T-cell (primary cell): ENCODE data around the gene TRMT44. TPM values are rescaled to one million over a fixed set of nuclear protein-coding genes. Genes with fewer than 3 reads are reported as not detected.
"Not testable (repeated sequence)": the region's sequence is repeated elsewhere in the genome, so short reads cannot be mapped to it uniquely, and the experiment has no call there.

Source experiments
- ATAC-seq, 4 experiments: fragments of 200-7000 bp in 3 of 4; fragments of 150-1000 bp in 1 of 4; cut with Tn5 transposase; replicated peaks in 1 of 4; 1 replicate in 3 of 4; 2 replicates in 1 of 4; pipeline ENCODE4 v1.10.0; 2021; ENCODE audit warnings: moderate library complexity in 3 of 4, mild to moderate bottlenecking in 2 of 4, moderate number of reproducible peaks in 1 of 4
- CTCF ChIA-PET, 2 donors: fragments of 300-600 bp; sonication (Branson Sonifier 250); formaldehyde crosslinking; loops; one replicate each; lab custom pipeline; 2022; ENCODE audit warnings: antibody characterized with exemption in 2 of 2; lab: Charles Lee
- POLR2A ChIA-PET, 2 donors: fragments of 300-600 bp; sonication (Branson Sonifier 250); formaldehyde crosslinking; loops; one replicate each; lab custom pipeline; 2022; ENCODE audit warnings: antibody characterized with exemption in 2 of 2; lab: Charles Lee
- DNase-seq, 35 experiments: peaks; one replicate each; pipeline versions ENCODE4 v3.0.0 to v3.0.0-alpha.2; 2013 to 2023
- H3K27ac ChIP-seq: one replicate; pipeline ENCODE4 v1.5.1; 2013; ENCODE audit warnings: low read length
- H3K27me3 ChIP-seq, 2 experiments: replicated peaks in 1 of 2; 1 replicate in 1 of 2; 2 replicates in 1 of 2; pipeline versions ENCODE4 v1.6.1 to v1.7.0; 2013; ENCODE audit warnings: low read length in 1 of 2, mixed read lengths in 1 of 2; ENCODE audit not compliant: control insufficient read depth in 2 of 2, insufficient read depth in 2 of 2; ENCODE audit errors: extremely low read depth in 1 of 2
- H3K36me3 ChIP-seq, 2 donors: 1 replicate in 1 of 2; 2 replicates in 1 of 2; pipeline versions ENCODE4 v1.6.1 to v1.7.0; 2013; ENCODE audit warnings: low read length in 1 of 2; ENCODE audit not compliant: control insufficient read depth in 2 of 2, insufficient read depth in 1 of 2; ENCODE audit errors: extremely low read depth in 1 of 2
- H3K4me1 ChIP-seq, 2 experiments: 1 replicate in 1 of 2; 2 replicates in 1 of 2; pipeline versions ENCODE4 v1.6.1 to v1.7.0; 2013; ENCODE audit warnings: low read length in 2 of 2, mixed read lengths in 1 of 2; ENCODE audit not compliant: insufficient read depth in 2 of 2, control insufficient read depth in 1 of 2; ENCODE audit errors: extremely low read depth in 1 of 2
- H3K4me3 ChIP-seq, 2 donors: 1 replicate in 1 of 2; 2 replicates in 1 of 2; pipeline versions ENCODE4 v1.5.1 to v1.7.0; 2013; ENCODE audit warnings: mild to moderate bottlenecking in 2 of 2, low read length in 1 of 2, moderate library complexity in 1 of 2; ENCODE audit not compliant: control insufficient read depth in 1 of 2; ENCODE audit errors: extremely low read depth in 1 of 2
- H3K9me3 ChIP-seq: 2 replicates; pipeline ENCODE4 v1.7.0; 2013
- H3K27ac Mint-ChIP-seq, 2 donors: one replicate each; pipeline ENCODE4 v1.8.0; 2020 to 2021; ENCODE audit warnings: mild to moderate bottlenecking in 2 of 2, mixed read lengths in 2 of 2
- H3K27me3 Mint-ChIP-seq, 2 donors: one replicate each; pipeline ENCODE4 v1.8.0; 2021 to 2022; ENCODE audit warnings: mixed read lengths in 2 of 2
- H3K36me3 Mint-ChIP-seq: one replicate; pipeline ENCODE4 v1.8.0; 2021; ENCODE audit warnings: mixed read lengths
- H3K4me1 Mint-ChIP-seq, 3 donors: one replicate each; pipeline ENCODE4 v1.8.0; 2020 to 2022; ENCODE audit warnings: mixed read lengths in 3 of 3, mild to moderate bottlenecking in 1 of 3
- H3K4me3 Mint-ChIP-seq, 3 donors: one replicate each; pipeline ENCODE4 v1.8.0; 2020 to 2022; ENCODE audit warnings: mild to moderate bottlenecking in 3 of 3, mixed read lengths in 3 of 3, moderate library complexity in 3 of 3
- H3K9me3 Mint-ChIP-seq, 3 donors: one replicate each; pipeline ENCODE4 v1.8.0; 2020 to 2022; ENCODE audit warnings: mixed read lengths in 3 of 3
- WGBS: methylation state at CpG from one replicate; pipeline ENCODE4 v1.1.5; 2013; ENCODE audit warnings: missing lambda C conversion rate; ENCODE audit not compliant: insufficient coverage; 5-methylcytosine and 5-hydroxymethylcytosine counted together
- total RNA-seq, 35 experiments: library from RNA in 6 of 35; stranded (reverse) in 6 of 35; fragments of 120-200 nt in 1 of 35; gene quantifications; one replicate each; pipeline versions ENCODE4 v1.2.1 to v1.2.4 and lab custom pipeline; 2013 to 2026

TRMT44 gene
- total RNA-seq, 5 donors from 2014 or later (not counting 1 experiment from before 2014, with no cell fraction given): 25.6 to 40.9 (median 35.3) TPM

DNA sequence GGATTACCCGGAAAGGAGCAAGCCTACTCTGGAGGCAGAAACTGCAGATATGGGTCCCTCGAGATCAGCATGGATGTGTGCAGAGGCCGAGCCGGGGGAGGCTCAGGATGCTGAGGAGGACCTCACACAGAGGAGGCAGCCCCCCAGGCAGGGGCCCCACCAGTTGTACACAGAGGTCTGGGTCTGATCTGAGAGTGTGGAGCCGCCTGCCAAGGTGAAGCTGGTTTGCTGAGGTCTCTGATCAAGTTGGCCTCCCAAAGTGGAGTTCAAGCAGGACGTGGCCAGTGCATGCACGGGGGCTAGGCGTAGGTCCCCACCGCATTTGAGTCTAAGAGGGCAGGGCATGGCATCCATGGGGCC is 35.1 kb upstream of the TRMT44 start:
- Mint-ChIP-seq H3K4me3 (no peak overlapping the region), H3K4me1 (peaks cover 0 to 13% (median 7%) of the 10 kb centered on the region in 3 donors), H3K27ac (no peak overlapping the region), H3K36me3 (peaks cover 33% of the 10 kb centered on the region), H3K9me3 (no peaks in the 10 kb centered on the region), H3K27me3 (no peaks in the 10 kb centered on the region)
- no peak overlapping the region for H3K4me3 ChIP-seq
- peaks cover 4 to 20% of the 10 kb centered on the region in 2 donors for H3K36me3 ChIP-seq
- no peaks in the 10 kb centered on the region for H3K9me3 ChIP-seq
- no peaks in the 10 kb centered on the region for H3K27me3 ChIP-seq
- WGBS: 95% methylated on average over 9 of the region's 9 CpGs
- H3K27ac ChIP-seq: no peak overlapping the region
- no peak for ATAC-seq
- CTCF ChIA-PET: no interaction called here
- POLR2A ChIA-PET: no interaction called here
- peaks cover 0 to 15% of the 10 kb centered on the region in 2 experiments for H3K4me1 ChIP-seq
- DNase-seq: no peak

DNA sequence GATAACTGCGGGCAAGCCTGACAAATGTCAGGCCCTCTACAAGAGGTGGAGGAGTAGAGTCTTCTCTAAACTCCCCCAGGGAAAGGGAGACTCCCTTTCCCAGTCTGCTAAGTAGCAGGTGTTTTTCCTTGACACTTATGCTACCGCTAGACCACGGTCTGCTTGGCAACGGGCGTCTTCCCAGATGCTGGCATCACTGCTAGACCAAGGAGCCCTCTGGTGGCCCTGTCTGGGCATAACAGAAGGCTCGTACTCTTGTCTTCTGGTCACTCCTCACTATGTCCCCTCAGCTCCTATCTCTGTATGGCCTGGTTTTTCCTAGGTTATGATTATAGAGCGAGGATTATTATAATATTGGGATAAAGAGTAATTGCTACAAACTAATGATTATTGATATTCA is 33.7 kb upstream of the TRMT44 start:
- H3K27ac Mint-ChIP-seq, ATAC-seq, H3K27me3 Mint-ChIP-seq, H3K27ac ChIP-seq, H3K9me3 Mint-ChIP-seq, CTCF ChIA-PET, H3K27me3 ChIP-seq, H3K4me3 ChIP-seq, H3K4me3 Mint-ChIP-seq, H3K9me3 ChIP-seq, DNase-seq, POLR2A ChIA-PET: not testable (repeated sequence)
- 90% methylated on average over 4 of the region's 7 CpGs for WGBS
- peaks cover 0 to 19% (median 7%) of the 10 kb centered on the region in 3 donors for H3K4me1 Mint-ChIP-seq
- peaks cover 31% of the 10 kb centered on the region for H3K36me3 Mint-ChIP-seq
- Histone ChIP-seq H3K4me1 (peaks cover 0 to 25% of the 10 kb centered on the region in 2 experiments), H3K36me3 (peaks cover 6 to 20% of the 10 kb centered on the region in 2 donors)

DNA sequence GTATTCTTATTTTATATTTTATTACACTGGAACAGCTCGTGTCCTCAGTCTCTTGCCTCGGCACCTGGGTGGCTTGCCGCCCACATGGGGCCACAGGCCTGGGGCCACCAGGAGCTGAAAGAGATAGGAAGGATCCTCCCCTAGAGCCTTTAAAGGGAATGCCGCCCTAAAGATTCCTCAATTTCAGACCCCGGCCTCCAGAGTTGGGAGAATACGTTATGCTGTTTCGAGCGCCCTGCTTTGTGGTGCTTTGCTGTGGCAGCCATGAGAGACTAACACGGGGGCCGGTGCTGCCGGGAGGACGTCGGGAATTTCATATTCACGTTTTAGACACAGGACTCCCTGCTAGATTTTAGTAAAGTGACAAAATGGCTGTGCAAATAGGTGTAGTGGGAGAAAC is 33.3 kb upstream of the TRMT44 start:
- no peak overlapping the region for H3K4me3 ChIP-seq
- Mint-ChIP-seq H3K4me1 (peaks cover 0 to 19% (median 7%) of the 10 kb centered on the region in 3 donors), H3K27me3 (no peaks in the 10 kb centered on the region), H3K36me3 (peaks cover 34% of the 10 kb centered on the region), H3K9me3 (no peaks in the 10 kb centered on the region), H3K4me3 (no peak overlapping the region), H3K27ac (no peak overlapping the region)
- H3K27me3 ChIP-seq: no peaks in the 10 kb centered on the region
- ChIA-PET POLR2A (no interaction called here), CTCF (interaction anchor here in 1 of 2 donors (0.7 kb wide), 2 partner anchors 109 to 230 kb away, joined by 3 to 4 read pairs; no protein-coding TSS in a partner anchor)
- no peak overlapping the region for H3K27ac ChIP-seq
- H3K9me3 ChIP-seq: no peaks in the 10 kb centered on the region
- H3K4me1 ChIP-seq: peaks cover 0 to 25% of the 10 kb centered on the region in 2 experiments
- DNase-seq (no peak), ATAC-seq (no peak)
- peaks cover 6 to 20% of the 10 kb centered on the region in 2 donors for H3K36me3 ChIP-seq
- WGBS: 100% methylated on average over 5 of the region's 14 CpGs

DNA sequence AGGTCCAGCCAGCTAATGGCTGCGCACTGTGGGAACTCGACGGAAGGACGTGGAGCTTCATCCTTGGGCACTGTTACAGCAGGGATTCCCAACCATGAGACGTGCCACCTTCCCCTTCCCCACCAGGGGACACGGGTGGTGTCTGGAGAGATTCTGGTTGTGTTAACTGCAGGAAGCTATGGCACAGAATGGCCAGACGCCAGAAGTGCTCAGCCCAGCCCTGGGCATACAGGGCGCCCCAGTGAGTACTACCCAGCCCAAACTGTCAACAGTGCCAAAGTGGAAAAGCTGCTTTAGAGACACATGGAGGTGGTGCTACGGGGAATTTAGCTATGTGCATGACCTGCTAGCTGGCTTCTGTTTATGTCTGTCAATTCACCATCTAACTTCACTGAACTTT is 32.8 kb upstream of the TRMT44 start:
- ChIA-PET CTCF (interaction anchor here in 1 of 2 donors (0.7 kb wide), 2 partner anchors 109 to 231 kb away, joined by 3 to 4 read pairs; no protein-coding TSS in a partner anchor), POLR2A (no interaction called here)
- Mint-ChIP-seq H3K4me3 (no peak overlapping the region), H3K27ac (no peak overlapping the region), H3K36me3 (peaks cover 35% of the 10 kb centered on the region), H3K9me3 (no peaks in the 10 kb centered on the region), H3K27me3 (no peaks in the 10 kb centered on the region), H3K4me1 (peaks cover 0 to 19% (median 7%) of the 10 kb centered on the region in 3 donors)
- Histone ChIP-seq H3K36me3 (peaks cover 6 to 20% of the 10 kb centered on the region in 2 donors), H3K4me3 (no peak overlapping the region), H3K9me3 (no peaks in the 10 kb centered on the region), H3K27me3 (no peaks in the 10 kb centered on the region), H3K4me1 (peaks cover 0 to 25% of the 10 kb centered on the region in 2 experiments), H3K27ac (no peak overlapping the region)
- WGBS: 100% methylated on average over 2 of the region's 9 CpGs
- DNase-seq: no peak
- ATAC-seq: no peak

DNA sequence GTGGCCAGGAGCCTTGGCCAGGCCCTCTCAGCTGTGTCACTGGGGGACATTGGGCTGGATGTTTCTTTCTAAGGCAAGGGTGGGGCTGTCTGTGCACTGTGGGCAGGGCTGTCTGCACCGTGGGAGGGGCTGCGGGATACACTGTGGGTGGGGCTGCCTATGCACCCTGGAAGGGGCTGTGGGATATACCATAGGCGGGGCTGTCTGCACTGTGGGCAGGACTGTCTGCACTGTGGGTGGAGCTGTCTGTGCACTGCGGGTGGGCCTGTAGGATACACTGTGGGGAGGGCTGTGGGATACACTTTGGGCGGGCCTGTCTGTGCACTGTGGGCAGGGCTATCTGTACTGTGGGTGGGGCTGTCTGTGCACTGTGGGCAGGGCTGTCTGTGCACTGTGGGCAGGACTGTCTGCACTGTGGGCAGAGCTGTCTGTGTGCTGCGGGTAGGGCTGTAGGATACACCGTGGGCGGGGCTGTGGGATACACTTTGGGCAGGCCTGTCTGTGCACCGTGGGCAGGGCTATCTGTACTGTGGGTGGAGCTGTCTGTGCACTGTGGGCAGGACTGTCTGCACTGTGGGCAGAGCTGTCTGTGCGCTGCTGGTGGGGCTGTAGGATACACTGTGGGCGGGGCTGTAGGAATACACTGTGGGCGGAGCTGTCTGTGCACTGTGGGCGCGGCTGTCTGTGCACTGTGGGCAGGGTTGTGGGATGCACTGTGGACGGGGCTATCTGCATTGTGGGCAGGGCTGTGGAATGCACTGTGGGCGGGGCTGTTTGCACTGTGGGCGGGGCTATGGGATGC is 31.1 kb upstream of the TRMT44 start:
- H3K4me1 Mint-ChIP-seq: peaks cover 0 to 28% (median 12%) of the 10 kb centered on the region in 3 donors
- Histone ChIP-seq H3K4me3 (no peak overlapping the region), H3K36me3 (peaks cover 10 to 26% of the 10 kb centered on the region in 2 donors), H3K9me3 (no peaks in the 10 kb centered on the region), H3K27me3 (no peaks in the 10 kb centered on the region), H3K4me1 (peaks cover 0 to 36% of the 10 kb centered on the region in 2 experiments), H3K27ac (peak overlapping the region; percentile 7)
- H3K27me3 Mint-ChIP-seq: no peaks in the 10 kb centered on the region
- ATAC-seq (peak; percentile 74 to 85 (median 80)), DNase-seq (peak in 34 of 35 experiments; percentile 31 to 91 (median 71))
- WGBS: 55% methylated on average over 12 of the region's 17 CpGs
- H3K4me3 Mint-ChIP-seq: no peak overlapping the region
- H3K9me3 Mint-ChIP-seq: no peaks in the 10 kb centered on the region
- peaks cover 44% of the 10 kb centered on the region for H3K36me3 Mint-ChIP-seq
- CTCF ChIA-PET: interaction anchor here in 1 of 2 donors (0.5 to 1.2 kb wide), 2 partner anchors 27 to 142 kb away, joined by 3 to 6 read pairs; no protein-coding TSS in a partner anchor
- POLR2A ChIA-PET: no interaction called here
- peak overlapping the region; percentile 58 to 70 for H3K27ac Mint-ChIP-seq

DNA sequence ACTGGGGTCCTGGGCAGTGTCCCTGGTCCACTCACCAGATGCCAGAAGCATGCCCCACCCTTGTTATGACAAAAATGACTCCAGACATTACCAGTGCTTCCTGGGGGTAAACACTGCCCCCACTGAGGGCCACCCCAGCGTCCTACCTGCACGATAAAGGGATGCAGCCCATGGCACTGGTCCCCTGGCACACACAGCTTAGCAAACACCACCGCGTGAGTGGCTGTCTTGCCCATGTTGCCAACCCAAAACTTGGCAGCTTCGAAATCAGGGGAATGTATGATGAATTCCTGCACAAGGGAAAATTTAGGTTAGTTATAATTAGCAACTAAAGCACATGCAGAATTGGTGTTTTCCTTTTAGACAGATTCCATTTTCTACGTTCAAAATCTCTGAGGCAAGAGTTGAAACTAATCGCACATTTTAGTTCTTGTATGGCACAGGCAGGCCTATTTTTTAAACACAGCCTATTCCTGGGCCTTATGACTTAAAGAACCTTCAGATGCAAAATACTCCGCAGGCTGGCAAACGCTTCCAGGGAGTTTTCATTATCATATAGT is 30.4 kb upstream of the TRMT44 start:
- POLR2A ChIA-PET: no interaction called here
- H3K36me3 ChIP-seq: peaks cover 13 to 28% of the 10 kb centered on the region in 2 donors

More for the DNA sequence above, 30.4 kb upstream of the TRMT44 start:
- Mint-ChIP-seq H3K27ac (no peak overlapping the region), H3K4me3 (no peak overlapping the region), H3K27me3 (no peaks in the 10 kb centered on the region), H3K36me3 (peaks cover 45% of the 10 kb centered on the region), H3K4me1 (peaks cover 0 to 35% (median 14%) of the 10 kb centered on the region in 3 donors), H3K9me3 (no peaks in the 10 kb centered on the region)
- no peak overlapping the region for H3K4me3 ChIP-seq
- H3K27ac ChIP-seq: peak overlapping the region; percentile 7
- no peak for DNase-seq
- CTCF ChIA-PET: interaction anchor here in 1 of 2 donors (1.2 kb wide), 1 partner anchor 26 kb away, joined by 6 read pairs; no protein-coding TSS in a partner anchor
- peaks cover 0 to 37% of the 10 kb centered on the region in 2 experiments for H3K4me1 ChIP-seq
- 100% methylated on average over 4 of the region's 9 CpGs for WGBS
- ATAC-seq: no peak
- H3K27me3 ChIP-seq: no peaks in the 10 kb centered on the region
- H3K9me3 ChIP-seq: no peaks in the 10 kb centered on the region
